Measurements from ENCODE around the gene KDM2B.

GRCh38 chr12:121562488-121562887, 18.3 kb downstream of the KDM2B start:
- TF ChIP-seq CTCF (IDR thresholded peaks at IDR 0.05; ENCODE audit: low read length) = no peak
- TF ChIP-seq EZH2 (IDR thresholded peaks at IDR 0.05; ENCODE audit: borderline replicate concordance, low read length) = no peak
